ENCODE data around the gene ILDR2. TPM values are rescaled to one million over a fixed set of nuclear protein-coding genes. Genes with fewer than 3 reads are reported as not detected.

Gene ILDR2
- total RNA-seq, 4 donors from 2014 or later, result 1.1 to 5.4 (median 1.7) TPM

DNA sequence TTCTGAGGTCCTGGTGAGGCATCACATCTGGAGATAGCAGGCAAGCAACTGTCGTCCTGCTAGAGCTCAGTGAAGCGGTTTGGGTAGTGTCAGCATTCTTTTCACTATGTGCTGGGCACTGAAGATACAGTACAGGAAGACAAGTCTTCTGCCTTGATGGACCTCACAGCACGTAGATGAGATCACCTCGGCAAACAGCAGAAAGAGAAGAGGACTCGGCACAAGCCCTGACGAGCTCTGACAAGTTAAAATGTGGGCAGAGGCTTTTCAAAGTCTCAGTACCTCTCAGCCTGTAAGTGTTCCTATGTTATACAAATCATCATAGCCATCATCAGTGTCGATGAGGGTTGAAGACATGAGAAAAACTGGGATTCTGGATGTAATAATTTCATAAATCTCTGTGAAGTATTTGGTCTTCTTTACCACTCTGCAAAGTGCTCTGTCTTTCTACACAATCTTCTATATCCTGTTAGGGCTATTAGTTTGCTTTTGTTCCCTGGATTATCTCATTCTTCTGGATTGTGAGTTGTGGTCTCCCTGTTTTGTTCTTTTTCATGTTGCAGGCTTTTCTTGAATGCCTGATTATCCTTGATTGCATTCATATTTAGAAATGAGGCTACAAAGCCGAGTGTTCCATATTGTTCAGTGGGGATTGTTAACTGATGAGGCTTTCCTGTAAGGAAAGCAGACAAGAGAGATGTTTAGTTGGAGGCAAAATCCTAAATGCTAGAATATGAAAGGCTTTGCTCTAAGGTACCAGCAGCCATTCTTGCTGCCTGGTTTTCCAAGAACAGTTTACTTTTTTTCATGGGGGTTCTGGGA lies 38.0 kb upstream of the ILDR2 start:
- in situ Hi-C loops (cut with MboI; ENCODE audit: low pct_ligation_motif_present in 1 of 4, low pct_unique_long_range_greater_than_20kb in 1 of 4, low sequenced_read_pairs in 3 of 4) (no loop called here), intact Hi-C loops (cut with DNase I; ENCODE audit: low total_unique reads) (no loop called here)
- Histone ChIP-seq H3K27me3 (no peaks in the 10 kb centered on the region), H3K9me3 (no peaks in the 10 kb centered on the region), H3K4me1 (no peaks in the 10 kb centered on the region), H3K4me3 (no peak overlapping the region), H3K27ac (no peak overlapping the region), H3K36me3 (no peaks in the 10 kb centered on the region)
- 83 to 100% methylated on average over 1 to 8 of the region's 8 CpGs for WGBS, 2 donors (ENCODE audit: low coverage in 1 of 2)
- DNase-seq, result no peak
- no peak for TF ChIP-seq EP300 (IDR thresholded peaks at IDR 0.05; ENCODE audit: low read depth)
- no peak for TF ChIP-seq POLR2AphosphoS5 (IDR thresholded peaks at IDR 0.05)
- TF ChIP-seq CTCF (IDR thresholded peaks at IDR 0.05), result no peak
- TF ChIP-seq POLR2A (IDR thresholded peaks at IDR 0.05), result no peak

DNA sequence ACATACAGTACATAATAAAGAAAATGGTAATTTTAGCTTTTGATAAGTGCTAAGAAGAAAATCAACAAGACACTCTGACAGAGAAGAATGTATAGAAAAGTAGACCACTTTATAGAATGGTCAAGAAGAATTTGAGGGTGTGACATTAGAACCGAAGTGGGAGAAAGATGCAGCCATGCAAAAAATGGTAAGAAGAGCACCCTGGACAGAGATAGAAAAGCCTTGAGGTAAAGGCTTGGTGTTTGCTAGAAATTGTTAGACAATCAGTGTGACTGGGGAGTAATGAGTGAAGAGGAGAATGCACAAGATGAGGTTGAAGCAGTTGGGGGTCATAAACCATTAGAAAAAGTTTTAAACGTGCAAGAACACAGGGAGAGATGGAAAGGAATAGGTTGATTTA lies 37.2 kb upstream of the ILDR2 start:
- intact Hi-C loops (cut with DNase I; ENCODE audit: low total_unique reads) (no loop called here), in situ Hi-C loops (cut with MboI; ENCODE audit: low pct_ligation_motif_present in 1 of 4, low pct_unique_long_range_greater_than_20kb in 1 of 4, low sequenced_read_pairs in 3 of 4) (no loop called here)
- no peaks in the 10 kb centered on the region for H3K36me3 ChIP-seq
- no peak overlapping the region for H3K4me3 ChIP-seq
- H3K27me3 ChIP-seq, result no peaks in the 10 kb centered on the region
- DNase-seq, result no peak
- WGBS, 2 donors (ENCODE audit: low coverage in 1 of 2), result 58 to 72% methylated on average over 2 of the region's 2 CpGs
- no peak for TF ChIP-seq EP300 (IDR thresholded peaks at IDR 0.05; ENCODE audit: low read depth)
- TF ChIP-seq CTCF (IDR thresholded peaks at IDR 0.05), result no peak
- TF ChIP-seq POLR2A (IDR thresholded peaks at IDR 0.05), result no peak
- TF ChIP-seq POLR2AphosphoS5 (IDR thresholded peaks at IDR 0.05), result no peak
- no peaks in the 10 kb centered on the region for H3K9me3 ChIP-seq
- no peak overlapping the region for H3K27ac ChIP-seq
- no peaks in the 10 kb centered on the region for H3K4me1 ChIP-seq

DNA sequence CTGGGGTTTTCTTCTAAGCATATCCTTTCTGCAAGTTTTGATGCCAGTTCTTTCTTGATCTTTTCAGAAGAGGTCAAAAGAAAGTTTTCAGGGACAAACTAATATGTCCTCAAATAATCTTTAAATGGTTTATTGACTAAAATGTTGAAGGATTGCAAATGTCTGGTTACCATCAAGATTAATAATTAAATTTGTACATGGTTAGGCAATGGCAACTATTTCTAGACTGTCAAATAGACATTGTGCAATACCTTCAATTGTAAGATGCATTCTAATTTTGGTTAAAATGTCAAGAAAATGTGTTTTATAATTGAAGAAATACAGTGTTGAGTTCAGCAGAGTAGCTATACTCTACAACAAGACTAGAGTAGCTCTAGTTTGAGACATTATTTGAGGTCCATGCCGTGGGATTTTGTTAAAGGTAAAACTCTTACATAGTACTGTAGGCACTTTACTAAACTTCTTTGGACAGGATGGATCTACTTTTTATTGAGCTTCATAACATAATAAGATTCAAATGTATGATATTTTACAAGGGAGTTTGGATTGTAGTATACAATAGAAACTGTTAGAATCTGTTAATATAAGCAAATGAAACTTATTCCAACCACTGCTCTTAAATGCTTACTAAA lies 36.3 kb upstream of the ILDR2 start:
- WGBS, 2 donors (ENCODE audit: low coverage in 1 of 2), result 96 to 100% methylated on average over 1 of the region's 1 CpG

More for the DNA sequence above, 36.3 kb upstream of the ILDR2 start:
- no peaks in the 10 kb centered on the region for H3K36me3 ChIP-seq
- H3K4me3 ChIP-seq, result no peak overlapping the region
- H3K27me3 ChIP-seq, result no peaks in the 10 kb centered on the region
- in situ Hi-C loops (cut with MboI; ENCODE audit: low pct_ligation_motif_present in 1 of 4, low pct_unique_long_range_greater_than_20kb in 1 of 4, low sequenced_read_pairs in 3 of 4) (no loop called here), intact Hi-C loops (cut with DNase I; ENCODE audit: low total_unique reads) (no loop called here)
- no peaks in the 10 kb centered on the region for H3K9me3 ChIP-seq
- H3K27ac ChIP-seq, result no peak overlapping the region
- no peaks in the 10 kb centered on the region for H3K4me1 ChIP-seq
- TF ChIP-seq EP300 (IDR thresholded peaks at IDR 0.05; ENCODE audit: low read depth), result no peak
- no peak for TF ChIP-seq POLR2AphosphoS5 (IDR thresholded peaks at IDR 0.05)
- TF ChIP-seq CTCF (IDR thresholded peaks at IDR 0.05), result no peak
- TF ChIP-seq POLR2A (IDR thresholded peaks at IDR 0.05), result no peak
- no peak for DNase-seq

Data from transverse colon (tissue), 4 donors.